Measurements from ENCODE around the gene GALNT18.

Gene GALNT18

GRCh38 chr11:11589437-11589836, 32.4 kb downstream of the GALNT18 start:
- in situ Hi-C loops (cut with HindIII; ENCODE audit: low sequenced_read_pairs), result no loop called here

GRCh38 chr11:11588891-11589290, 32.9 kb downstream of the GALNT18 start:
- in situ Hi-C loops (cut with HindIII; ENCODE audit: low sequenced_read_pairs), result no loop called here

- in situ Hi-C loops (cut with HindIII; ENCODE audit: low sequenced_read_pairs), result no loop called here
Measured at GRCh38 chr11:11588243-11588642, 33.6 kb downstream of the GALNT18 start.

- in situ Hi-C loops (cut with HindIII; ENCODE audit: low sequenced_read_pairs), result no loop called here
Measured at GRCh38 chr11:11587122-11587521, 34.7 kb downstream of the GALNT18 start.

- in situ Hi-C loops (cut with HindIII; ENCODE audit: low sequenced_read_pairs), result no loop called here
Measured at GRCh38 chr11:11586465-11586864, 35.3 kb downstream of the GALNT18 start.

- in situ Hi-C loops (cut with HindIII; ENCODE audit: low sequenced_read_pairs), result no loop called here
Measured at GRCh38 chr11:11584937-11585336, 36.9 kb downstream of the GALNT18 start.

GRCh38 chr11:11584530-11584810, 37.3 kb downstream of the GALNT18 start:
- in situ Hi-C loops (cut with HindIII; ENCODE audit: low sequenced_read_pairs), result no loop called here

- in situ Hi-C loops (cut with HindIII; ENCODE audit: low sequenced_read_pairs), result no loop called here
Measured at GRCh38 chr11:11583801-11584529, 37.8 kb downstream of the GALNT18 start.

GRCh38 chr11:11582011-11582701, 39.6 kb downstream of the GALNT18 start:
- in situ Hi-C loops (cut with HindIII; ENCODE audit: low sequenced_read_pairs), result no loop called here

DNA sequence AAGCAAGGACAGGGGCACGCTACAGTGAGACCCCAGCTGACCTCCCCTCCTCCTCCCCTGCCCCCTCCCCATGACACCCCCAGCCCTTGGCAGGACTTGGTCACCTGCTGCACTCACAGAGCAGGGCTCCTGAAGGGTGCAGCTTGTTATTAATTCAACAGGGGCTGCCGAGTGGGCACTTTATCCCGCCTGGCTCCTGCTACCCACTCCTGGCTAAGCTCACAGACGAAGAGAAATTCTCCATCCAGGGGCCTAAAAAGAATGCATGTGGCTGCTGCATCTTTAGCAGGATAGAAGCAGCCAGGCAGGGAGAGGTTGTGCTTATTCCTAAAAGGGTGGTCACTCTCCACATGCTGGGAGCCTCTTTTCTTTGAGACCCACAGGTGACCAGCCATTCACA, 40.3 kb downstream of the GALNT18 start:
- in situ Hi-C loops (cut with HindIII; ENCODE audit: low sequenced_read_pairs), result no loop called here

- in situ Hi-C loops (cut with HindIII; ENCODE audit: low sequenced_read_pairs), result no loop called here
Measured at GRCh38 chr11:11580841-11581411, 40.9 kb downstream of the GALNT18 start.

- in situ Hi-C loops (cut with HindIII; ENCODE audit: low sequenced_read_pairs), result no loop called here
Measured at GRCh38 chr11:11580012-11580411, 41.8 kb downstream of the GALNT18 start.

GRCh38 chr11:11579012-11579988, 42.5 kb downstream of the GALNT18 start:
- in situ Hi-C loops (cut with HindIII; ENCODE audit: low sequenced_read_pairs), result no loop called here

GRCh38 chr11:11577932-11578911, 43.6 kb downstream of the GALNT18 start:
- in situ Hi-C loops (cut with HindIII; ENCODE audit: low sequenced_read_pairs), result no loop called here

DNA sequence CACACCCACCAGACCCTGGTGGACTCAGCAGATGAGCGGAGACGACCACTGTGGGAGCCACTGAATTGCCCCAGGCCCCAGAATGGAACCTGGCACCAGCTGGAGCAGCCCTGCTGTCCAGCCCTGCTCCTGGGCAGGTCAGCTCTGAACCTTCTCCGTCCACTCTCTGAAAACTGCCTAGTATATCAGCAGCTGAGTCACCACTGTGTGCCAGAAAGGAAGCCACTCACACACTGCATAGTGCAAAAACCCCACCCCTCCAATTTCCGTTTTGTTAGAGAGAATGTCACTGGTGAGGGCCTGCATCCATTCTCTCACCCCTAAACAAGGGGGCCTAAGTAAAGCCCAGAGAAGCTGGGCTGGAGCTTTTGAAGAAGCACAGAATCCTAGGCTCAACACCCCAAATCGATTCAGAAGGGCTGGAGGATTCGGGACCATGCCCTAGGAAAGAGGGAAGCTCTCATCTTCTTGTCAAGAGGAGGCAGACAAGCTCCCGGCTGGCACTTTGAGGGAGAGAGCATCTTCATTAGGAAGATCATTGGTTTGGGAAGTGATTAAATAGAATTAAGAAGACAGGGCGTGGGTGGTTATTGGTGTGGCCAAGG, 44.5 kb downstream of the GALNT18 start:
- in situ Hi-C loops (cut with HindIII; ENCODE audit: low sequenced_read_pairs), result no loop called here

- in situ Hi-C loops (cut with HindIII; ENCODE audit: low sequenced_read_pairs), result loop anchor here (5.0 kb wide), 1 partner anchor 52 kb away; no protein-coding TSS in a partner anchor
Measured at GRCh38 chr11:11574373-11575287, 47.2 kb downstream of the GALNT18 start.

GRCh38 chr11:11572386-11572785, 49.4 kb downstream of the GALNT18 start:
- in situ Hi-C loops (cut with HindIII; ENCODE audit: low sequenced_read_pairs), result loop anchor here (5.0 kb wide), 1 partner anchor 50 kb away; no protein-coding TSS in a partner anchor

DNA sequence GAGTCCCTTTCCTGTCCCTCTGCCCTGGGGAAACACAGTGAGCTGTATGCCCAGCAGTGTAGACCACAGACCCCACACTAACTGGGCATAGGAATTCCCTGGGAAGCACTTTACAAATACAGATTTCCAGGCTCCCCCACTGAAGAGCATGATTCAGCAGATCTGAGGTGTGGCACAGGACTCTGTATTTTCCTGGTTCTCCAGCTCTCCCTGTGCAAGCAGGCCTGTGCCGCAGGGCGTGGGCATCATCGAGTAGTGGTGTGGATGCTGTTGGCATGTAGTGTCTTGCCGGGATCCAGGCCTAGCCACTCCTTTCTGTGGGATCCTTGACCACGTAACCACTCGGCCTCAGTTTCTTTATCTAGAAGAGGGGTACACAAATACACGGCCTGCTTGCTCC, 49.9 kb downstream of the GALNT18 start:
- in situ Hi-C loops (cut with HindIII; ENCODE audit: low sequenced_read_pairs), result loop anchor here (5.0 kb wide), 1 partner anchor 50 kb away; no protein-coding TSS in a partner anchor

Data from endothelial cell of hepatic sinusoid (primary cell).